Natural killer cell (primary cell): Measurements from ENCODE around the gene ATP2B2. TPM values are rescaled to one million over a fixed set of nuclear protein-coding genes. Genes with fewer than 3 reads are reported as not detected.

Experiments used
- ATAC-seq, 3 donors: fragments of 150-1000 bp in 2 of 3; fragments of 200-7000 bp in 1 of 3; cut with Tn5 transposase; 1 replicate in 1 of 3; 2 replicates in 2 of 3; pipeline ENCODE4 v1.10.0; 2021; ENCODE audit warnings: mild to moderate bottlenecking in 2 of 3, moderate library complexity in 2 of 3
- DNase-seq, 2 donors: peaks; one replicate each; pipeline versions ENCODE4 v3.0.0 to v3.0.0-alpha.2; 2013 to 2021; ENCODE audit warnings: mixed read lengths in 1 of 2
- H3K27ac ChIP-seq: one replicate; pipeline ENCODE4 v1.5.1; 2013; ENCODE audit warnings: mild to moderate bottlenecking, low read length
- H3K27me3 ChIP-seq: one replicate; pipeline ENCODE4 v1.6.1; 2013; ENCODE audit warnings: low read length; ENCODE audit not compliant: control insufficient read depth, insufficient read depth
- H3K36me3 ChIP-seq: one replicate; pipeline ENCODE4 v1.6.1; 2013; ENCODE audit warnings: low read length; ENCODE audit not compliant: control insufficient read depth, insufficient read depth
- H3K4me1 ChIP-seq: one replicate; pipeline ENCODE4 v1.6.1; 2013; ENCODE audit warnings: low read length; ENCODE audit not compliant: control insufficient read depth, insufficient read depth
- H3K4me3 ChIP-seq: one replicate; pipeline ENCODE4 v1.5.1; 2013; ENCODE audit warnings: low read length
- H3K9me3 ChIP-seq: one replicate; pipeline ENCODE4 v1.6.1; 2013; ENCODE audit warnings: low read length; ENCODE audit not compliant: control insufficient read depth, insufficient read depth
- H3K27ac Mint-ChIP-seq, 2 donors: one replicate each; pipeline ENCODE4 v1.8.0; 2022; ENCODE audit warnings: mild to moderate bottlenecking in 2 of 2, mixed read lengths in 2 of 2, moderate library complexity in 1 of 2
- H3K27me3 Mint-ChIP-seq, 2 donors: one replicate each; pipeline ENCODE4 v1.8.0; 2022; ENCODE audit warnings: low read depth in 2 of 2, mixed read lengths in 2 of 2
- H3K36me3 Mint-ChIP-seq: one replicate; pipeline ENCODE4 v1.8.0; 2022; ENCODE audit warnings: mixed read lengths
- H3K4me1 Mint-ChIP-seq, 2 donors: one replicate each; pipeline ENCODE4 v1.8.0; 2022; ENCODE audit warnings: mixed read lengths in 2 of 2
- H3K4me3 Mint-ChIP-seq: one replicate; pipeline ENCODE4 v1.8.0; 2022; ENCODE audit warnings: mild to moderate bottlenecking, moderate library complexity, mixed read lengths
- H3K9me3 Mint-ChIP-seq, 2 donors: one replicate each; pipeline ENCODE4 v1.8.0; 2022; ENCODE audit warnings: mixed read lengths in 2 of 2
- WGBS: methylation state at CpG from one replicate; pipeline ENCODE4 v1.1.7; 2013; ENCODE audit warnings: missing lambda C conversion rate; ENCODE audit not compliant: insufficient coverage; 5-methylcytosine and 5-hydroxymethylcytosine counted together
- intact Hi-C: fragments of 100-400 bp; cut with micrococcal nuclease; formaldehyde crosslinking; loops from one replicate; pipeline ENCODE4 v1.14.2; 2022
- total RNA-seq, 4 donors: library from RNA; stranded (reverse); fragments of 120-200 nt in 1 of 4; gene quantifications; one replicate each; pipeline versions ENCODE4 v1.2.3 to v1.2.4, GENCODE V29; 2013 to 2022
- TF ChIP-seq, protein P1 (sequence below): fragments of 200-600 bp; IDR thresholded peaks from one replicate; pipeline ENCODE4 v1.8.0; 2022; ENCODE audit warnings: antibody characterized with exemption

The ATP2B2 gene
- total RNA-seq, 3 donors from 2014 or later (not counting 1 experiment from before 2014, with no cell fraction given) = not detected

DNA sequence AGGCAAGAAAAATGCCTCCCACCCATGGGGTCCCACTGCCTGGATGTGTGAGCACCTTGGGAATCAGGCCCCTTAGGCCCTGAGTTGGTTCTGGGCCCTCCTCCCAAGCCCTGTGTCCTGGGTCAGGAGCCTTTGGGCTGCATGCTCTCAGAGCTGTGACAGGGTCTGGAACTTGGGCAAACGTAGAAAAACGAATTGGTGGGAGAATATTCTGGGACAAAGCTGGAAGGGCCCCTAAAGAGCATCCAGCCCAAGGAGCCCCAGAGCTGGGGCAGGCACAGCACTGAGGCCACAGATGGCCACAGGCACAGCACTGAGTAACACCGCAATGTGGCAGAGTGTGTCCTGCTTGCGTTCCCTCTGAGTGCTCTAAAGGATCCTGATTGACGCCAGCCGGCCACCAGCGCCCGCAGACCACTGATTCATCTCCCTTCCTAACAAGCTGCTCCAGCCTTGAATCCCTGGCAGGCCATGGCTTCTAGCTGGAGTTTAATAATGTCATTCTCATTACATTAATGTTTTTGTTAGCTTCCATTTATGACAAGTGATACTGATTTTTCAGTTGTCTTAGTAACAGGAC lies 165.9 kb downstream of the ATP2B2 start:
- no peak overlapping the region for H3K4me3 ChIP-seq
- H3K9me3 ChIP-seq = no peaks in the 10 kb centered on the region
- intact Hi-C loops = no loop called here
- H3K4me1 ChIP-seq = peaks cover 3% of the 10 kb centered on the region
- Mint-ChIP-seq H3K4me3 (no peak overlapping the region), H3K9me3 (no peaks in the 10 kb centered on the region), H3K36me3 (no peaks in the 10 kb centered on the region), H3K27ac (no peak overlapping the region), H3K4me1 (no peaks in the 10 kb centered on the region), H3K27me3 (no peaks in the 10 kb centered on the region)
- no peaks in the 10 kb centered on the region for H3K36me3 ChIP-seq
- DNase-seq = no peak
- WGBS = 90% methylated on average over 8 of the region's 8 CpGs
- TF ChIP-seq, protein P1, sequence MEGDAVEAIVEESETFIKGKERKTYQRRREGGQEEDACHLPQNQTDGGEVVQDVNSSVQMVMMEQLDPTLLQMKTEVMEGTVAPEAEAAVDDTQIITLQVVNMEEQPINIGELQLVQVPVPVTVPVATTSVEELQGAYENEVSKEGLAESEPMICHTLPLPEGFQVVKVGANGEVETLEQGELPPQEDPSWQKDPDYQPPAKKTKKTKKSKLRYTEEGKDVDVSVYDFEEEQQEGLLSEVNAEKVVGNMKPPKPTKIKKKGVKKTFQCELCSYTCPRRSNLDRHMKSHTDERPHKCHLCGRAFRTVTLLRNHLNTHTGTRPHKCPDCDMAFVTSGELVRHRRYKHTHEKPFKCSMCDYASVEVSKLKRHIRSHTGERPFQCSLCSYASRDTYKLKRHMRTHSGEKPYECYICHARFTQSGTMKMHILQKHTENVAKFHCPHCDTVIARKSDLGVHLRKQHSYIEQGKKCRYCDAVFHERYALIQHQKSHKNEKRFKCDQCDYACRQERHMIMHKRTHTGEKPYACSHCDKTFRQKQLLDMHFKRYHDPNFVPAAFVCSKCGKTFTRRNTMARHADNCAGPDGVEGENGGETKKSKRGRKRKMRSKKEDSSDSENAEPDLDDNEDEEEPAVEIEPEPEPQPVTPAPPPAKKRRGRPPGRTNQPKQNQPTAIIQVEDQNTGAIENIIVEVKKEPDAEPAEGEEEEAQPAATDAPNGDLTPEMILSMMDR = no peak
- ATAC-seq = no peak
- no peak overlapping the region for H3K27ac ChIP-seq
- H3K27me3 ChIP-seq = no peaks in the 10 kb centered on the region

DNA sequence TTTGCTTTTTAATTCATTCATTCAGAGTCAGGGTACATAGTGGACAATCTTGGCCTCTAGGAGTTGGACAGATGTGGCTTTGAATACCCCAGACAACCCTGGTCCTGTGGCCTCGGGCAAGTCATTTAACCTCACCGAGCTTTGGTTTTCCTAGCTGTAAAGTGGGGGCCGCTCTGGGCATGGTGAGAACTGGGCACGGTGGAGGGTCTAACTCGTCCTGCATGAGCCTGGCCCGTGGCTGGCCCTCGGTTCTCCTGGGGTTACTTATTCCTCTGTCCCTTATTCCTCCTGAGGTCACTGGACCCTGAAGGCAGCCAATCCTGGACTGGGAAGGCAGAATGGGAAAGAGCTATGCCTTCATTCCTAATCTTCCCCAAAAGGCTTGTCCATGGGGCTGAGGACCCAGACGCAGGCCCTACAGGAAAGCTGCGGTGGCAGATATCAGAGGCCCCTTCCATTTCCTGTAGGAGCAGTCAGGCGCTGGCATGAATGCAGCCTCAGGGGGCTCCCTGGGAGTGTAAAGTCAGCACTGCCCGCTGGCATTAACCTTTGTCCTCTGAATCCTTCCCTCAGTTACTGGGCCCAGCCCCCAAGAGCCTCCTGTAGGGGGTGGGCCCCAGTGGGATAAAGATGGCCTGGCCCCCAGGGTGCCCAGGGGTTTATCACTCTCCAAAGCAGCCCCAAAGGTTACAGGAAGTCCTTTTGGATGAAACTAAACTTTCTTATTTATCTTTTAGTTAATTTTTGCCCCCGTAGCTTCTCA lies 166.6 kb downstream of the ATP2B2 start:
- H3K9me3 Mint-ChIP-seq = no peaks in the 10 kb centered on the region
- TF ChIP-seq, protein P1 = no peak
- intact Hi-C loops = no loop called here
- H3K27ac Mint-ChIP-seq = no peak overlapping the region
- DNase-seq (no peak), ATAC-seq (no peak)
- Histone ChIP-seq H3K27me3 (no peaks in the 10 kb centered on the region), H3K36me3 (no peaks in the 10 kb centered on the region), H3K9me3 (no peaks in the 10 kb centered on the region), H3K4me1 (no peaks in the 10 kb centered on the region), H3K27ac (no peak overlapping the region), H3K4me3 (no peak overlapping the region)
- H3K27me3 Mint-ChIP-seq = no peaks in the 10 kb centered on the region
- no peak overlapping the region for H3K4me3 Mint-ChIP-seq
- 41% methylated on average over 12 of the region's 12 CpGs for WGBS
- no peaks in the 10 kb centered on the region for H3K36me3 Mint-ChIP-seq
- no peaks in the 10 kb centered on the region for H3K4me1 Mint-ChIP-seq

DNA sequence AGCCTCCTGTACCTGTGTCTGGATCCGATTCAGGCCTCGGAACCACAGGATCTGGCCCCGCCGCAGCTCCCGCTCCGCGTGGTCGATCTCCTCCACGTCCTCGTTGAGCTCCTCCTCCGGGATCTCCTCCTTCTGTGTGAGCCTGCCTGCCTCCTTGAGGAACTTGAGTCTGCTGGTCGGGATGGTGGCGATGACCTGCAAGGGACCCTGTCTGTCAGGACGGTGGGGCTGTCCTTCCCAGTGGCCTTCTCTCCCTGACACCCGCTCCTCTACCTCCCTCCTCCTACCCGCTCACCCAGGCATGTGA lies 167.3 kb downstream of the ATP2B2 start:
- no peaks in the 10 kb centered on the region for H3K4me1 ChIP-seq
- intact Hi-C loops = no loop called here
- 89% methylated on average over 16 of the region's 16 CpGs for WGBS
- ATAC-seq = no peak
- H3K27ac ChIP-seq = no peak overlapping the region
- TF ChIP-seq, protein P1 = no peak
- H3K9me3 ChIP-seq = no peaks in the 10 kb centered on the region
- no peak for DNase-seq
- H3K36me3 ChIP-seq = no peaks in the 10 kb centered on the region
- no peaks in the 10 kb centered on the region for H3K27me3 ChIP-seq
- no peak overlapping the region for H3K4me3 Mint-ChIP-seq
- no peaks in the 10 kb centered on the region for H3K27me3 Mint-ChIP-seq
- no peak overlapping the region for H3K27ac Mint-ChIP-seq
- H3K36me3 Mint-ChIP-seq = no peaks in the 10 kb centered on the region
- H3K4me1 Mint-ChIP-seq = no peaks in the 10 kb centered on the region
- no peak overlapping the region for H3K4me3 ChIP-seq
- no peaks in the 10 kb centered on the region for H3K9me3 Mint-ChIP-seq
